Mammary epithelial cell (primary cell): Measurements from ENCODE around the gene MRI1.

Experiments
- EZH2 ChIP-seq: IDR thresholded peaks from 2 replicates; pipeline ENCODE4 v1.6.1; 2012; ENCODE audit warnings: low read length, inconsistent platforms, borderline replicate concordance
- TF ChIP-seq, protein P1 (sequence below), 2 donors: IDR thresholded peaks in 1 of 2; conservative IDR thresholded peaks in 1 of 2; 2 replicates each; pipeline ENCODE4 v1.5.1; 2011 to 2012; ENCODE audit warnings: inconsistent platforms in 2 of 2, low read length in 2 of 2, mild to moderate bottlenecking in 2 of 2, control low read depth in 1 of 2, low read depth in 1 of 2; ENCODE audit not compliant: insufficient read depth in 1 of 2; ENCODE audit errors: extremely low read depth in 1 of 2

DNA sequence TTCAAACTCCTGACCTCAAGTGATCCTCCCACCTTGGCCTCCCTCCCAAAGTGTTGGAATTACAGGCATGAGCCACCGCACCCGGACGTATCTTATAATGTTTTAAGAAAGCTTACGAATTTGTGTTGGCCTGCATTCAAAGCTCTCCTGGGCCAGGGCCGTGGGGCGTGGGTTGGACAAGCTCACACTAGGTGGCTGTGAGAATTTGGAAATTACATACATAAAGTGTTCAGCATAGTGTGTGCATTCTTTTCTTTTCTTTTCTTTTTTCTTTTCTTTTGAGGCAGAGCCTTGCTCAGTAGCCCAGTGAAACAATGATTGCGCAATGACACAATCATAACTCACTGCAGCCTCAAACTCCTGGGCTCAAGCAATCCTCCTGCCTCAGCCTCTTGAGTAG lies 33.5 kb downstream of the MRI1 start:
- TF ChIP-seq, protein P1, sequence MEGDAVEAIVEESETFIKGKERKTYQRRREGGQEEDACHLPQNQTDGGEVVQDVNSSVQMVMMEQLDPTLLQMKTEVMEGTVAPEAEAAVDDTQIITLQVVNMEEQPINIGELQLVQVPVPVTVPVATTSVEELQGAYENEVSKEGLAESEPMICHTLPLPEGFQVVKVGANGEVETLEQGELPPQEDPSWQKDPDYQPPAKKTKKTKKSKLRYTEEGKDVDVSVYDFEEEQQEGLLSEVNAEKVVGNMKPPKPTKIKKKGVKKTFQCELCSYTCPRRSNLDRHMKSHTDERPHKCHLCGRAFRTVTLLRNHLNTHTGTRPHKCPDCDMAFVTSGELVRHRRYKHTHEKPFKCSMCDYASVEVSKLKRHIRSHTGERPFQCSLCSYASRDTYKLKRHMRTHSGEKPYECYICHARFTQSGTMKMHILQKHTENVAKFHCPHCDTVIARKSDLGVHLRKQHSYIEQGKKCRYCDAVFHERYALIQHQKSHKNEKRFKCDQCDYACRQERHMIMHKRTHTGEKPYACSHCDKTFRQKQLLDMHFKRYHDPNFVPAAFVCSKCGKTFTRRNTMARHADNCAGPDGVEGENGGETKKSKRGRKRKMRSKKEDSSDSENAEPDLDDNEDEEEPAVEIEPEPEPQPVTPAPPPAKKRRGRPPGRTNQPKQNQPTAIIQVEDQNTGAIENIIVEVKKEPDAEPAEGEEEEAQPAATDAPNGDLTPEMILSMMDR (conservative IDR thresholded peaks at IDR 0.05 in 1 of 2, IDR thresholded peaks at IDR 0.05 in 1 of 2; ENCODE audit: extremely low read depth in 1 of 2, insufficient read depth in 1 of 2, low read depth in 1 of 2, low read length in 2 of 2): no peak
- no peak for TF ChIP-seq EZH2
